ENCODE data around the gene SLC35D2.
"Not testable (repeated sequence)": the region's sequence is repeated elsewhere in the genome, so short reads cannot be mapped to it uniquely, and the experiment has no call there.

The SLC35D2 gene

GRCh38 chr9:96327694-96328352, 55.7 kb downstream of the SLC35D2 start:
- no peak overlapping the region for H3K4me2 ChIP-seq (ENCODE audit: low read depth, low read length, poor library complexity, severe bottlenecking)
- no peak overlapping the region for H3K27ac ChIP-seq (ENCODE audit: low read depth, low read length)
- no peaks in the 10 kb centered on the region for H3K36me3 ChIP-seq (ENCODE audit: low read length)
- H3K4me3 ChIP-seq (ENCODE audit: insufficient read depth, low read length, poor library complexity, severe bottlenecking) = no peak overlapping the region
- H3K79me2 ChIP-seq (ENCODE audit: insufficient read depth, low read length) = no peaks in the 10 kb centered on the region
- no peaks in the 10 kb centered on the region for H3F3A ChIP-seq (ENCODE audit: insufficient read depth)
- no peaks in the 10 kb centered on the region for H3K9me3 ChIP-seq (ENCODE audit: insufficient read depth, low read length)
- no peaks in the 10 kb centered on the region for H3K27me3 ChIP-seq (ENCODE audit: low read length)
- no peaks in the 10 kb centered on the region for H3K9me2 ChIP-seq (replicated peaks; ENCODE audit: insufficient read depth, low read length)
- no peak overlapping the region for H3K9ac ChIP-seq (ENCODE audit: low read length)
- TF ChIP-seq CTCF (IDR thresholded peaks at IDR 0.05; ENCODE audit: insufficient read depth, low read length, poor library complexity, severe bottlenecking) (peak; percentile 70), EZH2phosphoT487 (conservative IDR thresholded peaks at IDR 0.05; ENCODE audit: low read length) (no peak)
- H2AFZ ChIP-seq (ENCODE audit: low read depth, low read length, severe bottlenecking) = no peak overlapping the region
- no peaks in the 10 kb centered on the region for H4K20me1 ChIP-seq (ENCODE audit: low read depth, low read length)

GRCh38 chr9:96323169-96323568, 60.3 kb downstream of the SLC35D2 start:
- H3K79me2 ChIP-seq (ENCODE audit: insufficient read depth, low read length) = no peaks in the 10 kb centered on the region

GRCh38 chr9:96322736-96323135, 60.8 kb downstream of the SLC35D2 start:
- not testable (repeated sequence) for H3K27ac ChIP-seq (ENCODE audit: low read depth, low read length); H3K4me2 ChIP-seq (ENCODE audit: low read depth, low read length, poor library complexity, severe bottlenecking); H3K4me3 ChIP-seq (ENCODE audit: insufficient read depth, low read length, poor library complexity, severe bottlenecking); H2AFZ ChIP-seq (ENCODE audit: low read depth, low read length, severe bottlenecking); H3K79me2 ChIP-seq (ENCODE audit: insufficient read depth, low read length); H3K9me2 ChIP-seq (replicated peaks; ENCODE audit: insufficient read depth, low read length); H4K20me1 ChIP-seq (ENCODE audit: low read depth, low read length); H3K27me3 ChIP-seq (ENCODE audit: low read length); H3K9me3 ChIP-seq (ENCODE audit: insufficient read depth, low read length); H3K36me3 ChIP-seq (ENCODE audit: low read length); H3K9ac ChIP-seq (ENCODE audit: low read length); H3F3A ChIP-seq (ENCODE audit: insufficient read depth)

More at GRCh38 chr9:96323169-96323568, 60.3 kb downstream of the SLC35D2 start:
- H3K27me3 ChIP-seq (ENCODE audit: low read length) = no peaks in the 10 kb centered on the region
- no peak overlapping the region for H3K27ac ChIP-seq (ENCODE audit: low read depth, low read length)
- H3K36me3 ChIP-seq (ENCODE audit: low read length) = no peaks in the 10 kb centered on the region
- no peak overlapping the region for H3K4me3 ChIP-seq (ENCODE audit: insufficient read depth, low read length, poor library complexity, severe bottlenecking)
- H3K9me2 ChIP-seq (replicated peaks; ENCODE audit: insufficient read depth, low read length) = no peaks in the 10 kb centered on the region
- H3K9me3 ChIP-seq (ENCODE audit: insufficient read depth, low read length) = no peaks in the 10 kb centered on the region
- H3K9ac ChIP-seq (ENCODE audit: low read length) = no peak overlapping the region
- H3F3A ChIP-seq (ENCODE audit: insufficient read depth) = no peaks in the 10 kb centered on the region
- H2AFZ ChIP-seq (ENCODE audit: low read depth, low read length, severe bottlenecking) = no peak overlapping the region
- no peak overlapping the region for H3K4me2 ChIP-seq (ENCODE audit: low read depth, low read length, poor library complexity, severe bottlenecking)
- no peaks in the 10 kb centered on the region for H4K20me1 ChIP-seq (ENCODE audit: low read depth, low read length)
- no peak for TF ChIP-seq EZH2phosphoT487 (conservative IDR thresholded peaks at IDR 0.05; ENCODE audit: low read length)
- no peak for TF ChIP-seq CTCF (IDR thresholded peaks at IDR 0.05; ENCODE audit: insufficient read depth, low read length, poor library complexity, severe bottlenecking)

- H3K27ac ChIP-seq (ENCODE audit: low read depth, low read length); H3K4me2 ChIP-seq (ENCODE audit: low read depth, low read length, poor library complexity, severe bottlenecking); H3K9me3 ChIP-seq (ENCODE audit: insufficient read depth, low read length); H3K9me2 ChIP-seq (replicated peaks; ENCODE audit: insufficient read depth, low read length); H3F3A ChIP-seq (ENCODE audit: insufficient read depth); H3K79me2 ChIP-seq (ENCODE audit: insufficient read depth, low read length); H3K4me3 ChIP-seq (ENCODE audit: insufficient read depth, low read length, poor library complexity, severe bottlenecking); H2AFZ ChIP-seq (ENCODE audit: low read depth, low read length, severe bottlenecking); H3K9ac ChIP-seq (ENCODE audit: low read length); H3K27me3 ChIP-seq (ENCODE audit: low read length); H3K36me3 ChIP-seq (ENCODE audit: low read length); H4K20me1 ChIP-seq (ENCODE audit: low read depth, low read length): not testable (repeated sequence)
Observed at GRCh38 chr9:96322210-96322609, 61.3 kb downstream of the SLC35D2 start.

Measured in SU-DHL-6 (cell line).